OCI-LY7 (cell line): Measurements from ENCODE around the gene C16orf86.

Experiments
- EZH2phosphoT487 ChIP-seq: fragments of 200-600 bp; sonication (generic); IDR thresholded peaks from 2 replicates; pipeline ENCODE4 v1.6.1; 2018; ENCODE audit warnings: low read depth, borderline replicate concordance, mild to moderate bottlenecking, mixed run types, antibody characterized with exemption, low read length, moderate library complexity, mixed read lengths
- TF ChIP-seq, protein P1 (sequence below): fragments of 200-600 bp; sonication (generic); conservative IDR thresholded peaks from 2 replicates; pipeline ENCODE4 v1.5.1; 2014; ENCODE audit warnings: mild to moderate bottlenecking, antibody characterized with exemption, low read length, moderate library complexity, mixed read lengths

DNA sequence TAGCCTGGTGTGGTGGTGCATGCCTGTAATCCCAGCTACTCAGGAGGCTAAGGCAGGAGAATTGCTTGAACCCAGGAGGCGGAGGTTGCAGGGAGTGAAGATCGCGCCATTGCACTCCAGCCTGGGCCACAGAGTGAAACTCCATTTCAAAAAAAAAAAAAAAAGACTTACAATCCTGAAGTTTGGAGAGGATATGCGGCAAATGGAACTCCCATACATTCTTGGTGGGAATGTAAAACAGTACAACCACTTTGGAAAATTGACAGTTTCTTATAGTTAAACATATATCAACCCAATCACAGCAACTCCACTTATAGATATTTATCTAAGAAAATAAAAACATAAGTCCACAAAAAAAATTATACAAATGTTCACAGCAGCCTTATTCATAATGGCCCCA lies 40.6 kb downstream of the C16orf86 start:
- TF ChIP-seq, protein P1, sequence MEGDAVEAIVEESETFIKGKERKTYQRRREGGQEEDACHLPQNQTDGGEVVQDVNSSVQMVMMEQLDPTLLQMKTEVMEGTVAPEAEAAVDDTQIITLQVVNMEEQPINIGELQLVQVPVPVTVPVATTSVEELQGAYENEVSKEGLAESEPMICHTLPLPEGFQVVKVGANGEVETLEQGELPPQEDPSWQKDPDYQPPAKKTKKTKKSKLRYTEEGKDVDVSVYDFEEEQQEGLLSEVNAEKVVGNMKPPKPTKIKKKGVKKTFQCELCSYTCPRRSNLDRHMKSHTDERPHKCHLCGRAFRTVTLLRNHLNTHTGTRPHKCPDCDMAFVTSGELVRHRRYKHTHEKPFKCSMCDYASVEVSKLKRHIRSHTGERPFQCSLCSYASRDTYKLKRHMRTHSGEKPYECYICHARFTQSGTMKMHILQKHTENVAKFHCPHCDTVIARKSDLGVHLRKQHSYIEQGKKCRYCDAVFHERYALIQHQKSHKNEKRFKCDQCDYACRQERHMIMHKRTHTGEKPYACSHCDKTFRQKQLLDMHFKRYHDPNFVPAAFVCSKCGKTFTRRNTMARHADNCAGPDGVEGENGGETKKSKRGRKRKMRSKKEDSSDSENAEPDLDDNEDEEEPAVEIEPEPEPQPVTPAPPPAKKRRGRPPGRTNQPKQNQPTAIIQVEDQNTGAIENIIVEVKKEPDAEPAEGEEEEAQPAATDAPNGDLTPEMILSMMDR, result no peak
- no peak for TF ChIP-seq EZH2phosphoT487
